Omental fat pad (tissue), 4 donors: Measurements from ENCODE around the gene LRRC31. TPM values are rescaled to one million over a fixed set of nuclear protein-coding genes. Genes with fewer than 3 reads are reported as not detected.

ENCODE experiments used
- ATAC-seq: fragments of 150-250 bp; one replicate; pipeline ENCODE4 v1.9.1; 2016; ENCODE audit warnings: mild to moderate bottlenecking, moderate library complexity; ENCODE audit not compliant: low FRiP score
- DNase-seq: peaks from one replicate; pipeline ENCODE4 v3.0.0-alpha.2; 2019; ENCODE audit warnings: low spot score
- total RNA-seq, 4 donors: library from RNA; depleted of rRNA; stranded (reverse); fragments of >200 nt; gene quantifications; one replicate each; pipeline ENCODE4 v1.1.0, GENCODE V29; 2016
- TF ChIP-seq, protein P1 (sequence below), 3 donors: fragments of 450-650 bp; IDR thresholded peaks; one replicate each; pipeline ENCODE4 v1.5.1; 2016 to 2017; ENCODE audit warnings: antibody characterized with exemption in 3 of 3, mild to moderate bottlenecking in 3 of 3, moderate library complexity in 2 of 3

LRRC31 gene
- total RNA-seq, 4 donors from 2014 or later: not detected

DNA sequence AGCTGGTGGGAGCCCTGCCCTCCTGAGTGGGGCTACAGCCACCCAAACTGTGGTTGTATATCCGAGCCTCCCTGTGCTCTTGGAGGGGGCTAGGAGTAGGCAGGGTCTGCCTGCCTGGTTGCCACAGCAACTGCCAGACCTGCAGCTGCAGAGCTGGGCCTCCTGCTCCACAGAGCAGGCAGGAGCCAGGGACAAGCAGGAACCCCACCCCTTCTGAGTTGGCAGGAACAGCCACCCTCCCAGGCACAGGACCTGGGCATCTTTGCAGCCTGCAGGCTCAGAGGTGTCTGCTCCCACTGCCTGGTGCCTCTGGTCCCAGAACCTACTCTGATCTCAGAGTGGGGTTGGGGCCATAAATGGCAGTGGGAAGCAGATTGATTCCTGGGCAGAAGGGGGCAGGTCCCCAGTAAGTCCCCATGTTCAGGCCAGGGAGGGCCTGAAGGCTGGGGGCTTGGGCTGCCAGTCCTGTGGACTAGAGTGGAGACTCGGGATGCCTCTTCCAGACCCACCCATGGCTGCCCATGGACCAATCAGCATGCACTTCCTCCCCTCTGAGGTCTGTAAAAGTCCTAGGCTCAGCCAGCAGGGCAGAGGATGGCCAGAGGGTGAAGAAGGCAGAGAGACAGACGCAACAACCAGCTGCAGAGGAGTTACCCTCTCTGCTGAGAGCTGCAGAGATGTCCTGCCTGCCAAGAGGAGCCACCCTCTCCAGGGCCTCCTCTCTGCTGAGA, 10.3 kb upstream of the LRRC31 start:
- TF ChIP-seq, protein P1, sequence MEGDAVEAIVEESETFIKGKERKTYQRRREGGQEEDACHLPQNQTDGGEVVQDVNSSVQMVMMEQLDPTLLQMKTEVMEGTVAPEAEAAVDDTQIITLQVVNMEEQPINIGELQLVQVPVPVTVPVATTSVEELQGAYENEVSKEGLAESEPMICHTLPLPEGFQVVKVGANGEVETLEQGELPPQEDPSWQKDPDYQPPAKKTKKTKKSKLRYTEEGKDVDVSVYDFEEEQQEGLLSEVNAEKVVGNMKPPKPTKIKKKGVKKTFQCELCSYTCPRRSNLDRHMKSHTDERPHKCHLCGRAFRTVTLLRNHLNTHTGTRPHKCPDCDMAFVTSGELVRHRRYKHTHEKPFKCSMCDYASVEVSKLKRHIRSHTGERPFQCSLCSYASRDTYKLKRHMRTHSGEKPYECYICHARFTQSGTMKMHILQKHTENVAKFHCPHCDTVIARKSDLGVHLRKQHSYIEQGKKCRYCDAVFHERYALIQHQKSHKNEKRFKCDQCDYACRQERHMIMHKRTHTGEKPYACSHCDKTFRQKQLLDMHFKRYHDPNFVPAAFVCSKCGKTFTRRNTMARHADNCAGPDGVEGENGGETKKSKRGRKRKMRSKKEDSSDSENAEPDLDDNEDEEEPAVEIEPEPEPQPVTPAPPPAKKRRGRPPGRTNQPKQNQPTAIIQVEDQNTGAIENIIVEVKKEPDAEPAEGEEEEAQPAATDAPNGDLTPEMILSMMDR (IDR thresholded peaks at IDR 0.05): no peak
- ATAC-seq (no peak), DNase-seq (no peak)

DNA sequence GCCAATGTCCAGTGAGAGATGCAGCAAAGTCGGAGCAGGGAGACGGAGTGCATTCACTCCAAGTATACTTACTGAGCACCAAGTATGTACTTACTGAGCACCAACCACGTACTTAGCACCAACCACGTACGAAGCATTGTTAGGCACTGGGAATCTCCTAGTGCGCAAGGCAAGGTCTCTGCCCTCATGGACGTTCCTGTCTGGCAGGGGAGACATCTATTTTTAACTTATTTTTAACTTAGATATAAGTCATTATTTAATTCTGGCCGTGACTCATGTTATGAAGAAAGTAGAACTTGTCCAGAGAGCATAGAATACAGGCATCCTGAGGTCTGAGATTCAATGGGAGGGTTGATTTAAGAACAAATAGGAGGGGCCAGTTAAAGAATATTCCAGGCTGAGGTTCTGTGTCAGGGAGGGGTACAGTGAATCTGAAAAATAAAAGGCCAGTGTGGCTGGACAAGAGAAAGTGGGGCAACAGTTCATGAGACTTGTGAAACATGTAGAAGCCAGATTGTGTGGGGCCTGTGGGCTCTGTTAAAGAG, 9.3 kb upstream of the LRRC31 start:
- ATAC-seq (no peak), DNase-seq (no peak)

DNA sequence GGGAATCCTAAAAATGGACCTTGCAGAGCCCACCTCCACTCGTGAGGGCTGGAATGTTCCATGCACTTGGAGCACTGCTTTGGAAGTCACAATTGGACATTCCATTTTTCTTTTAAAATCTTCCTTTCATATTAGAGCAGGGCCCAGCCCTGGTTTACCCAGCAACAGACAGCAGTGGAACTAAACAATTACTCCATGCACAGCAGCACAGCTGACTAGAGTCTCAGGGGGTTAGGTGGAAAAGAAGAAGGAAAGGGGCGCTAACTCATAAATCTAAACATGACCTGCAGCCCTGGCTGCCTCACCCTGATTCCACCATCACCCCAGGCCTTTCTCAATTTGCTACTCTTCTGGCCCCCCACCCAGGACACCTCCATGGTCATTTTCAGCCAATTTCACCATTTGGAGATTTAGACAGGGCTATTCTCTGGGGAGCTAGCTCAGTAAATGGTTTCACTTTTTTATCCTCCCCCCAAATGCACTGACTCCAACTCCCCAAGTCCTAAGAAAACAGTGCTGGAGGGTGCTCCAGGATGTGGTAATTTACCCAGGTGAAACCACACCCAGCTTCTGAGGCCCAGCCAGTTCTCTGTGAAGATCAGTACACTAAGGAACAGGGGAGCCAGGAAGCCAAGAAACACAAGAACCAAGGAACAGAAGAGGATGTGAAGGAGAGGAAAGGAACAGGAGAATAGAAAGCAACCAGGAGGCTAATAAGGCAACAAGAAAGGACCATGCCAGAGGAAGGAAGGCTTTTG, 1.6 kb upstream of the LRRC31 start:
- TF ChIP-seq, protein P1 (IDR thresholded peaks at IDR 0.05): no peak
- DNase-seq (no peak), ATAC-seq (no peak)

More for the DNA sequence above, 9.3 kb upstream of the LRRC31 start:
- TF ChIP-seq, protein P1 (IDR thresholded peaks at IDR 0.05): no peak

DNA sequence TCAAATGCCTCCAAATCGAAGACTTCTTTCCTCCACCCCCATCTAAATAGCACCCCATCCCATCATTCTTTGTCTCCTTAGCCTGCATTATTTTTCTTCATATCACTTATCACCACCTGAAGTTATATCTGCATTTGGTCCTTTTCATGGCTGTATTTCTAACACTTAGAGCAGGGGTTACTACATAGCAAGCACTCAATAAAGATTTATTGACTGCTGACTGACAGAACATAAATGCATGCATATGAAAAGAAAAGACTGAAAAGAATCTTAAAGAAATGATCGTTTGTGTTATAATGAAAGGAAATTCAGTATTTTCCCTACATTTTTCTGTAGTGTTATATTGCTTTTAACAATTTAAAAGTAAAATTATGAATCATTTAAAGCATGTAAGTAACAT, 1.4 kb downstream of the LRRC31 start:
- ATAC-seq: no peak
- TF ChIP-seq, protein P1 (IDR thresholded peaks at IDR 0.05): no peak
- DNase-seq: no peak

DNA sequence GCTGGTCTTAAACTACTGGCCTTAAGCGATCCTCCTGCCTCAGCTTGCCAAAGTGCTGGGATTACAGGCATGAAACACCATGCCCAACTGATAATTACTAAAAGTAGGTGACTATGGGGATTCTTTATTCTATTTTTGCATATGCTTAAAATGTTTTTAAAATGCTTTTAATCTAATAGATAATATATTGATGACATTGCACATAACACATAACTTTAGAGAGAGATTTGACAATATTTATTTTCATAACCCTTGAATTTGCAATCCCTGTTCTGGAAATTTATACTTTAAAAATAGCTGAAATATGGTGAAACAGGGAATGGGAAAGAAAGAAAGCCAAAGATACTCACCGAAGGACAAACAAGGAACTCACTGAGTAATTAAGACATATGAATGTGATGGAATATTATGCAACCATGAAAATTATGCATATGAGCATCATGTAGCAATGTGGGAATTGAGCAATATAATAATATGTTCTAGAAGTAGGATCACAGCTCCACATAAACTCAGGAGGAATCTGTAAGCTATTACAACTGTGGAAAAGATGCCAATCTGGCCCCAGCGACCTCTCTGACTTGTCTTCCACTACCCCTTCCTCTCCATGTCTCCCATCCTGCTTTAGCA, 2.0 kb downstream of the LRRC31 start:
- TF ChIP-seq, protein P1 (IDR thresholded peaks at IDR 0.05): no peak
- DNase-seq: no peak
- no peak for ATAC-seq

DNA sequence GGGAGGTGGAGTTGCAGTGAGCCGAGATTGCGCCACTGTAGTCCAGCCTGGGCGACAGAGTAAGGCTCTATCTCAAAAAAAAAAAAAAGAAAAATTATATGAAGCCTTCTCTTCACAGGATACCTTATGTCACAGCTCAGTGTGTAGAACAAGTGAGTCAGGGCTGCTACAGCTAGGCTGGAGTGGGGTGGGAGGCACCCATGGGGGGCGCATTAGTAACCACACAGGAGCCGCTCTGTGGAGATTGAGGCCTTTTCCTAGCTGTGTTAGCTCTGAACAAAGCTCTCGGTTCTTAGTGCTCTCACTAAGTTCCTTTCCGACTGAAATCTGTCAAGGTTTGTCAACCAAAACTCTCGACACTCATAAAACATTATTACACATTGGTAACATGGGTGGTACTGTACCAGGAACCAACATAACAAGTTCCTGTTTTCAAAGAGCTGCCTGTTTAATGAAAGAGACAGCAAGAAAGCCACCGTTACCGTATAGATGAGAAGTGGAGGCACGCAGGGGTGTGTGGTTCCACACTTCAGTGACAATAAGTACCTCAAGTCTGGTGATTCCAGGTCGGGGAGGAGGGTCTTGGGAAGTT, 4.5 kb downstream of the LRRC31 start:
- ATAC-seq: no peak
- TF ChIP-seq, protein P1 (IDR thresholded peaks at IDR 0.05): no peak
- DNase-seq: no peak
